Measurements from ENCODE around the gene TUBGCP4. TPM values are rescaled to one million over a fixed set of nuclear protein-coding genes. Genes with fewer than 3 reads are reported as not detected.
A peak's percentile ranks its signal among the peaks of the same experiment; 100 is the strongest.

Gene TUBGCP4
- total and polyA plus RNA-seq, 9 of the 15 experiments (the other 6 are each of a cell fraction or from before 2014, with no cell fraction given): 10.7 to 50.2 (median 29.6) TPM

GRCh38 chr15:43440721-43441281 is 69.9 kb downstream of the TUBGCP4 start (continued):
- TF ChIP-seq SLC30A9 (CRISPR knock-in tag; IDR thresholded peaks at IDR 0.05) (no peak), RAD21 (CRISPR knock-in tag; conservative IDR thresholded peaks at IDR 0.05 in 1 of 2, IDR thresholded peaks at IDR 0.05 in 1 of 2) (peak; percentile 91 to 93), POLR2H (tag; IDR thresholded peaks at IDR 0.05; ENCODE audit: low read depth) (no peak), NR4A1 (CRISPR knock-in tag; IDR thresholded peaks at IDR 0.05) (no peak), NR4A1 (tag; IDR thresholded peaks at IDR 0.05) (no peak), ZNF318 (IDR thresholded peaks at IDR 0.05; ENCODE audit: borderline replicate concordance in 1 of 2, low read depth in 1 of 2) (peak in 1 of 2 experiments; percentile 49; a peak in 1 of 4 replicates), ZBTB1 (CRISPR knock-in tag; IDR thresholded peaks at IDR 0.05; ENCODE audit: borderline replicate concordance, low read depth) (no peak), NCOA6 (IDR thresholded peaks at IDR 0.05) (no peak), MEF2A (IDR thresholded peaks at IDR 0.05; ENCODE audit: control insufficient read depth, low read depth, low read length) (no peak), NELFE (IDR thresholded peaks at IDR 0.05; ENCODE audit: insufficient read depth, insufficient read length) (no peak), HDAC3 (IDR thresholded peaks at IDR 0.05; ENCODE audit: borderline replicate concordance, partially characterized antibody) (no peak), GABPB1 (CRISPR knock-in tag; IDR thresholded peaks at IDR 0.05) (0 out of 2 replicates have a peak, but pooled peaks have one; percentile 29), MYNN (IDR thresholded peaks at IDR 0.05) (no peak), MYNN (CRISPR knock-in tag; IDR thresholded peaks at IDR 0.05) (no peak), ZNF778 (CRISPR knock-in tag; IDR thresholded peaks at IDR 0.05) (no peak), SIN3A (IDR thresholded peaks at IDR 0.05; ENCODE audit: borderline replicate concordance in 2 of 2, control insufficient read depth in 1 of 2, low read depth in 2 of 2, low read length in 2 of 2) (no peak), HINFP (tag; conservative IDR thresholded peaks at IDR 0.05; ENCODE audit: low read depth) (no peak), ZNF146 (CRISPR knock-in tag; IDR thresholded peaks at IDR 0.05; ENCODE audit: unreplicated experiment) (no peak), SIRT6 (IDR thresholded peaks at IDR 0.05; ENCODE audit: low read depth, low read length) (no peak)

Measured in K562 (cell line).